Stomach (tissue), 4 donors: Measurements from ENCODE around the gene SLCO1A2.

ENCODE experiments used
- POLR2A ChIP-seq, 4 donors: fragments of 450-650 bp; IDR thresholded peaks; one replicate each; pipeline ENCODE4 v1.6.1; 2016; ENCODE audit warnings: antibody characterized with exemption in 4 of 4, control low read depth in 2 of 4, mild to moderate bottlenecking in 1 of 4, moderate library complexity in 1 of 4
- TF ChIP-seq, protein P1 (sequence below), 7 experiments: fragments of 450-650 bp in 4 of 7; fragments of 200-600 bp in 3 of 7; sonication (generic) in 3 of 7; IDR thresholded peaks; one replicate each; pipeline ENCODE4 v1.5.1; 2016 to 2019; ENCODE audit warnings: antibody characterized with exemption in 7 of 7, control low read depth in 2 of 7, mild to moderate bottlenecking in 1 of 7

GRCh38 chr12:21334771-21335325 lies at the start of gene SLCO1A2:
- TF ChIP-seq, protein P1, sequence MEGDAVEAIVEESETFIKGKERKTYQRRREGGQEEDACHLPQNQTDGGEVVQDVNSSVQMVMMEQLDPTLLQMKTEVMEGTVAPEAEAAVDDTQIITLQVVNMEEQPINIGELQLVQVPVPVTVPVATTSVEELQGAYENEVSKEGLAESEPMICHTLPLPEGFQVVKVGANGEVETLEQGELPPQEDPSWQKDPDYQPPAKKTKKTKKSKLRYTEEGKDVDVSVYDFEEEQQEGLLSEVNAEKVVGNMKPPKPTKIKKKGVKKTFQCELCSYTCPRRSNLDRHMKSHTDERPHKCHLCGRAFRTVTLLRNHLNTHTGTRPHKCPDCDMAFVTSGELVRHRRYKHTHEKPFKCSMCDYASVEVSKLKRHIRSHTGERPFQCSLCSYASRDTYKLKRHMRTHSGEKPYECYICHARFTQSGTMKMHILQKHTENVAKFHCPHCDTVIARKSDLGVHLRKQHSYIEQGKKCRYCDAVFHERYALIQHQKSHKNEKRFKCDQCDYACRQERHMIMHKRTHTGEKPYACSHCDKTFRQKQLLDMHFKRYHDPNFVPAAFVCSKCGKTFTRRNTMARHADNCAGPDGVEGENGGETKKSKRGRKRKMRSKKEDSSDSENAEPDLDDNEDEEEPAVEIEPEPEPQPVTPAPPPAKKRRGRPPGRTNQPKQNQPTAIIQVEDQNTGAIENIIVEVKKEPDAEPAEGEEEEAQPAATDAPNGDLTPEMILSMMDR (IDR thresholded peaks at IDR 0.05), result no peak
- TF ChIP-seq POLR2A (IDR thresholded peaks at IDR 0.05), result no peak
